Activated CD4-positive, alpha-beta T cell treated with anti-CD3 and anti-CD28 coated beads for 36 hours (primary cell): ENCODE measurements around the gene GJC1. TPM values are rescaled to one million over a fixed set of nuclear protein-coding genes. Genes with fewer than 3 reads are reported as not detected.
A peak's percentile ranks its signal among the peaks of the same experiment; 100 is the strongest.

ENCODE experiments used
- ATAC-seq: fragments of 200-7000 bp; cut with Tn5 transposase; one replicate; pipeline ENCODE4 v1.10.0; 2021; ENCODE audit warnings: mild to moderate bottlenecking, moderate library complexity
- CTCF ChIA-PET: fragments of 350-600 bp; sonication (Branson Sonifier 250); formaldehyde crosslinking; loops from one replicate; lab custom pipeline; 2021; ENCODE audit warnings: antibody characterized with exemption; lab: Charles Lee
- POLR2A ChIA-PET: fragments of 350-600 bp; sonication (Branson Sonifier 250); formaldehyde crosslinking; loops from one replicate; lab custom pipeline; 2021; ENCODE audit warnings: antibody characterized with exemption, inconsistent platforms; lab: Charles Lee
- DNase-seq: peaks from one replicate; pipeline ENCODE4 v3.0.0-alpha.2; 2020
- H3K27ac Mint-ChIP-seq: one replicate; pipeline ENCODE4 v1.8.0; 2021; ENCODE audit warnings: mixed read lengths
- H3K27me3 Mint-ChIP-seq: one replicate; pipeline ENCODE4 v1.8.0; 2021; ENCODE audit warnings: mixed read lengths
- H3K36me3 Mint-ChIP-seq: one replicate; pipeline ENCODE4 v1.8.0; 2021; ENCODE audit warnings: low read depth, mixed read lengths
- H3K4me1 Mint-ChIP-seq: one replicate; pipeline ENCODE4 v1.8.0; 2021; ENCODE audit warnings: mixed read lengths
- H3K4me3 Mint-ChIP-seq: one replicate; pipeline ENCODE4 v1.8.0; 2021; ENCODE audit warnings: mild to moderate bottlenecking, moderate library complexity, mixed read lengths
- H3K9me3 Mint-ChIP-seq: one replicate; pipeline ENCODE4 v1.8.0; 2021; ENCODE audit warnings: low read depth, mixed read lengths
- intact Hi-C, 2 experiments: fragments of 100-400 bp; cut with DNase I in 1 of 2; cut with micrococcal nuclease in 1 of 2; formaldehyde crosslinking; loops; one replicate each; pipeline versions ENCODE4 v1.14.2 to v1.15.1; 2022 to 2024; cut with DNase I, micrococcal nuclease
- total RNA-seq, 2 experiments: library from RNA; stranded (reverse); gene quantifications; one replicate each; pipeline ENCODE4 v1.2.3, GENCODE V29; 2021

GJC1 gene
- total RNA-seq, 2 experiments from 2014 or later = 3.3 to 3.7 TPM

DNA sequence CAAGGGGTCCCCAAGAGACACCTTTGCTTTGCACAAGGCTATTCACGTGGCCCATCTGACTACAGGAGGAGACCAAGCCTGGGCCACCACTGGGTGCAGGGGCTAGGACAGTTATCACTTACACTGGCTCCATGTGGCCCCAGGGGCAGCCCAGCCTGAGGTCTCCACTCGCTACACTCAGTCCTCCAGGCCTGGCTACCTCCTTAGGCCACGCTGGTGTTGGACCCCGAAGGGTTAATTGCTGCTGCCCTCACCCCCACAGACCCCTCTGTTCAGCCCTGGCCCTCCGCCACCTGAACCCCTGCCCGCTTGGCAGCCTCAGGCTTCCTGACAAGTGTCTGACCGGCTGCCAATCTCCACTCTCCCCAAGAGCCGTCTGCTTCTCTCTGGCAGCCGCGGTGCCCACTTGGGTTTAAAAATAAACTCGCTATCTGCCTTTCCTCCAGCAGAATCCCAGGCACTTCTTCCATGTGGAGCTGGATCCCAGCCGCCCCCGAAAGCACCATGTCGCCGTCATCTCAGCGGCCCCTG is 43.5 kb downstream of the GJC1 start:
- ChIA-PET POLR2A (no interaction called here), CTCF (no interaction called here)
- ATAC-seq = no peak

GRCh38 chr17:44785921-44786320 is 44.2 kb downstream of the GJC1 start:
- POLR2A ChIA-PET = no interaction called here
- H3K4me3 Mint-ChIP-seq = no peak overlapping the region
- CTCF ChIA-PET = no interaction called here
- DNase-seq = no peak
- no peaks in the 10 kb centered on the region for H3K27me3 Mint-ChIP-seq
- ATAC-seq = no peak
- intact Hi-C loops = no loop called here
- no peaks in the 10 kb centered on the region for H3K36me3 Mint-ChIP-seq
- no peak overlapping the region for H3K27ac Mint-ChIP-seq
- H3K4me1 Mint-ChIP-seq = no peaks in the 10 kb centered on the region
- H3K9me3 Mint-ChIP-seq = no peaks in the 10 kb centered on the region

More for the DNA sequence above, 43.5 kb downstream of the GJC1 start:
- H3K4me1 Mint-ChIP-seq = no peaks in the 10 kb centered on the region
- no peaks in the 10 kb centered on the region for H3K27me3 Mint-ChIP-seq
- intact Hi-C loops = no loop called here
- DNase-seq = no peak
- H3K36me3 Mint-ChIP-seq = no peaks in the 10 kb centered on the region
- H3K9me3 Mint-ChIP-seq = no peaks in the 10 kb centered on the region
- H3K4me3 Mint-ChIP-seq = no peak overlapping the region
- H3K27ac Mint-ChIP-seq = no peak overlapping the region

DNA sequence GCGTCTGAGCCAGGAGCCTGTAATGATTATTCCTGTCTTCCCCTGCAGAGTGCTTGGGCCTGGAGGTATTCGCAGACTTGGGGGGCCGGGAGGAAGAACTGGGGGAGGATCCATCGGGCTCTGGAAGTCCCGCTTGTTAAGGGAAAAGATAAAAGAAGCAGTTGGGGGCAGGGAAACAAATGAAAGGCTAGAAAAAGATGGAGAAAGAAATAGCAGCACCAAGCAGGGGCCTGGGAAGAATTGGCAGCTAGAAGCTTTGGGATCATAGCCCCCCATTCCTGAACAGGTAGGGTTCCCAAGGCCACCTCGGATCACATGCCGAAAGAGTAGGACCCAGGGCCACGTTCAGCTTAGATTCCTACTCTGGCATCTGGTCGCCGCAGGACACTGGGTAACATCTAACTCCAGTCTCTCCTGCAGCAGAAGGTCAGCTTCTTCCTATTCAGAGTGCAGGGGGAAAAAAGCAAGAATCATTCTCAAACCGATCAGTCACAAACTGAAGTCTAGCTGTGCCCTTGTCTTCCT is 47.7 kb downstream of the GJC1 start:
- Mint-ChIP-seq H3K4me3 (no peak overlapping the region), H3K9me3 (no peaks in the 10 kb centered on the region), H3K4me1 (no peaks in the 10 kb centered on the region), H3K27me3 (no peaks in the 10 kb centered on the region), H3K36me3 (no peaks in the 10 kb centered on the region), H3K27ac (no peak overlapping the region)
- ATAC-seq = no peak
- intact Hi-C loops = no loop called here
- no peak for DNase-seq
- CTCF ChIA-PET = interaction anchor here (0.6 to 2.0 kb wide), 5 partner anchors 10 to 83 kb away, joined by 3 to 9 read pairs (median 5); no protein-coding TSS in a partner anchor
- POLR2A ChIA-PET = no interaction called here

- intact Hi-C loops = no loop called here
- Mint-ChIP-seq H3K4me1 (no peaks in the 10 kb centered on the region), H3K27me3 (no peaks in the 10 kb centered on the region), H3K4me3 (no peak overlapping the region), H3K27ac (no peak overlapping the region), H3K36me3 (no peaks in the 10 kb centered on the region), H3K9me3 (no peaks in the 10 kb centered on the region)
- POLR2A ChIA-PET = interaction anchor here (0.6 kb wide), 1 partner anchor 327 kb away, joined by 3 read pairs; no protein-coding TSS in a partner anchor
- CTCF ChIA-PET = interaction anchor here (0.6 to 2.0 kb wide), 5 partner anchors 17 to 85 kb away, joined by 3 to 9 read pairs (median 5); no protein-coding TSS in a partner anchor
- no peak for ATAC-seq
- DNase-seq = no peak
Observed at GRCh38 chr17:44781551-44782325, 48.3 kb downstream of the GJC1 start.

- H3K36me3 Mint-ChIP-seq = no peaks in the 10 kb centered on the region
- H3K27ac Mint-ChIP-seq = no peak overlapping the region
- peaks cover 3% of the 10 kb centered on the region for H3K4me1 Mint-ChIP-seq
- H3K9me3 Mint-ChIP-seq = no peaks in the 10 kb centered on the region
- no peak overlapping the region for H3K4me3 Mint-ChIP-seq
- DNase-seq (no peak), ATAC-seq (no peak)
- ChIA-PET CTCF (interaction anchor here (0.6 to 3.4 kb wide), 6 partner anchors 12 to 101 kb away, joined by 3 to 17 read pairs (median 6); no protein-coding TSS in a partner anchor), POLR2A (no interaction called here)
- intact Hi-C loops = no loop called here
- no peaks in the 10 kb centered on the region for H3K27me3 Mint-ChIP-seq
Observed at GRCh38 chr17:44780845-44781480, 49.1 kb downstream of the GJC1 start.

- intact Hi-C loops = no loop called here
- DNase-seq = no peak
Observed at GRCh38 chr17:44780161-44780560, 49.9 kb downstream of the GJC1 start.

DNA sequence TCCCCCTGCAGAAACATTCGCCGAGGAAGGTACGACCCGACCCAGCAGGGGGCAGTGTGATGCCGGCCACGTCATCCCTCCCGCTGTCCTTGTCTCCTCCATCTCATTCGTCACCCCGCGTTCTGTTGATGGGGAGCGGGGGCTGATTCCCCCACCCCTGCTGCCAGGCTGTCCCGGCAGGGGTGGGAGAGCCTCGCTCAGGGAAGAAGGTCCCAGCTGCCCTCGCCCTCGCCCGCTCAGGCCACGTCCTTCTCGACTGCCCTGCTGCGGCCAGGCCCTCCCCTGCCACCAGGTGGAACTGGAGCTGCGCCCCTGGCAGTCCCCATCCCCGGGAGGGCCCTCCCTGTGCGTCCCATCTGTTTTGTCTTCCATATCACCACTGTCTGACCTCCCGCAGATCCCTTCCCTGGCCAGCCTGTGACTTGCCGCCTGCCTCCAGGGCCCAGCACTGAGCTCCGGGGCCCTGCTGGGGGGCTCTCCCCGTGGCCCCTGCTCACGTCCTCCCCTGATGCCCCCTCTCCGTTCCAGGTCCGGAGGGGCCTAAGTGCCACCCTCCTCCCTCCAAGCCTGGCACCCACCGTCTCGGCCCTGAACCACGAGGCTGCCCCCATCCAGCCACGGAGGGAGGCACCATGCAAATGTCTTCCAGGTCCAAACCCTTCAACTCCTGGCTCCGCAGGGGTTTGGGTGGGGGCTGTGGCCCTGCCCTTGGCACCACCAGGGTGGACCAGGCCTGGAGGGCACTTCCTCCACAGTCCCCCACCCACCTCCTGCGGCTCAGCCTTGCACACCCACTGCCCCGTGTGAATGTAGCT is 50.7 kb downstream of the GJC1 start:
- no peaks in the 10 kb centered on the region for H3K27me3 Mint-ChIP-seq
- H3K27ac Mint-ChIP-seq = no peak overlapping the region
- DNase-seq (peak; percentile 91), ATAC-seq (peak; percentile 31)
- peaks cover 7% of the 10 kb centered on the region for H3K4me1 Mint-ChIP-seq
- H3K9me3 Mint-ChIP-seq = no peaks in the 10 kb centered on the region
- intact Hi-C loops = loop anchor here (1.0 to 10.0 kb wide), 10 partner anchors 48 to 1002 kb away; partner anchors contain the start of genes PLCD3 (in 2 of the 2), ACBD4 (in 1 of the 2), DUSP3 (in 1 of the 2) and EFTUD2 (in 1 of the 2)
- H3K36me3 Mint-ChIP-seq = no peaks in the 10 kb centered on the region
- CTCF ChIA-PET = interaction anchor here (0.6 to 5.0 kb wide), 28 partner anchors 9 to 356 kb away, joined by 3 to 49 read pairs (median 4); partner anchors contain the start of gene ACBD4
- POLR2A ChIA-PET = no interaction called here
- peak overlapping the region; percentile 23 for H3K4me3 Mint-ChIP-seq

More at GRCh38 chr17:44780161-44780560, 49.9 kb downstream of the GJC1 start:
- Mint-ChIP-seq H3K27ac (no peak overlapping the region), H3K36me3 (no peaks in the 10 kb centered on the region), H3K4me1 (peaks cover 7% of the 10 kb centered on the region), H3K27me3 (no peaks in the 10 kb centered on the region), H3K4me3 (no peak overlapping the region), H3K9me3 (no peaks in the 10 kb centered on the region)
- ChIA-PET CTCF (interaction anchor here (0.6 to 5.0 kb wide), 17 partner anchors 12 to 355 kb away, joined by 3 to 49 read pairs (median 4); partner anchors contain the start of gene ACBD4), POLR2A (no interaction called here)
- ATAC-seq = no peak

GRCh38 chr17:44778656-44779210 is 51.4 kb downstream of the GJC1 start:
- H3K9me3 Mint-ChIP-seq = no peaks in the 10 kb centered on the region
- H3K4me3 Mint-ChIP-seq = no peak overlapping the region
- POLR2A ChIA-PET = no interaction called here
- no peaks in the 10 kb centered on the region for H3K27me3 Mint-ChIP-seq
- H3K27ac Mint-ChIP-seq = no peak overlapping the region
- CTCF ChIA-PET = interaction anchor here (0.7 to 5.0 kb wide), 22 partner anchors 10 to 357 kb away, joined by 3 to 49 read pairs (median 6); partner anchors contain the start of gene ACBD4
- H3K4me1 Mint-ChIP-seq = peaks cover 7% of the 10 kb centered on the region
- intact Hi-C loops = loop anchor here (1.0 to 10.0 kb wide), 10 partner anchors 49 to 1001 kb away; partner anchors contain the start of genes PLCD3 (in 2 of the 2), ACBD4 (in 1 of the 2), DUSP3 (in 1 of the 2) and EFTUD2 (in 1 of the 2)
- DNase-seq = no peak
- no peaks in the 10 kb centered on the region for H3K36me3 Mint-ChIP-seq
- no peak for ATAC-seq

- no peak overlapping the region for H3K4me3 Mint-ChIP-seq
- no peak for ATAC-seq
- no peak for DNase-seq
Observed at GRCh38 chr17:44777394-44778348, 52.4 kb downstream of the GJC1 start.

More at GRCh38 chr17:44777394-44778348, 52.4 kb downstream of the GJC1 start:
- peaks cover 7% of the 10 kb centered on the region for H3K4me1 Mint-ChIP-seq
- H3K27me3 Mint-ChIP-seq = no peaks in the 10 kb centered on the region
- intact Hi-C loops = loop anchor here (5.0 to 10.0 kb wide), 5 partner anchors 50 to 1000 kb away; partner anchors contain the start of genes ACBD4 (in 1 of the 2), DUSP3 (in 1 of the 2), FZD2 (in 1 of the 2) and PLCD3 (in 1 of the 2)
- CTCF ChIA-PET = interaction anchor here (0.5 to 5.0 kb wide), 23 partner anchors 10 to 1138 kb away, joined by 3 to 49 read pairs (median 4); partner anchors contain the start of gene ACBD4
- no peak overlapping the region for H3K27ac Mint-ChIP-seq
- no peaks in the 10 kb centered on the region for H3K9me3 Mint-ChIP-seq
- POLR2A ChIA-PET = interaction anchor here (0.6 kb wide), 1 partner anchor 31 kb away, joined by 4 read pairs; no protein-coding TSS in a partner anchor
- H3K36me3 Mint-ChIP-seq = no peaks in the 10 kb centered on the region
